Fibroblast of mammary gland (primary cell): Measurements from ENCODE around the gene C15orf40.
A peak's percentile ranks its signal among the peaks of the same experiment; 100 is the strongest.

ENCODE experiments used
- DNase-seq: peaks from one replicate; pipeline ENCODE4 v3.0.0-alpha.2; 2010; ENCODE audit warnings: low read depth
- H3K4me3 ChIP-seq: 2 replicates; pipeline ENCODE4 v1.5.1; 2011; ENCODE audit warnings: low read depth, mild to moderate bottlenecking, low read length, moderate library complexity; ENCODE audit not compliant: control insufficient read depth
- CTCF ChIP-seq: conservative IDR thresholded peaks from 2 replicates; pipeline ENCODE4 v1.5.1; 2011; ENCODE audit warnings: low read depth, low read length, inconsistent platforms; ENCODE audit not compliant: control insufficient read depth, insufficient read depth

The C15orf40 gene

GRCh38 chr15:82950746-82951370, 60.6 kb downstream of the C15orf40 start:
- H3K4me3 ChIP-seq: no peak overlapping the region
- no peak for DNase-seq
- no peak for TF ChIP-seq CTCF

- DNase-seq: no peak
- no peak for TF ChIP-seq CTCF
- no peak overlapping the region for H3K4me3 ChIP-seq
Measured at GRCh38 chr15:82950295-82950694, 61.1 kb downstream of the C15orf40 start.

- no peak for DNase-seq
- no peak for TF ChIP-seq CTCF
- H3K4me3 ChIP-seq: no peak overlapping the region
Measured at GRCh38 chr15:82946155-82946701, 65.2 kb downstream of the C15orf40 start.

- no peak overlapping the region for H3K4me3 ChIP-seq
- no peak for DNase-seq
- no peak for TF ChIP-seq CTCF
Measured at GRCh38 chr15:82945326-82945725, 66.1 kb downstream of the C15orf40 start.

- no peak overlapping the region for H3K4me3 ChIP-seq
- DNase-seq: peak; percentile 35
- no peak for TF ChIP-seq CTCF
Measured at GRCh38 chr15:82944821-82945220, 66.6 kb downstream of the C15orf40 start.

- H3K4me3 ChIP-seq: no peak overlapping the region
- DNase-seq: no peak
- no peak for TF ChIP-seq CTCF
Measured at GRCh38 chr15:82944056-82944455, 67.4 kb downstream of the C15orf40 start.
